ENCODE data around the gene ATP8A2. TPM values are rescaled to one million over a fixed set of nuclear protein-coding genes. Genes with fewer than 3 reads are reported as not detected.

ATP8A2 gene
- total and polyA plus RNA-seq, 2 of the 8 experiments (the other 6 are each of a cell fraction or from before 2014, with no cell fraction given) = 2.4 to 8.3 TPM

GRCh38 chr13:25738342-25739196 lies 366.8 kb downstream of the ATP8A2 start:
- H2BK120ac ChIP-seq (replicated peaks; ENCODE audit: low read depth, low read length) = no peak overlapping the region
- H3K27me3 ChIP-seq (replicated peaks in 1 of 4; ENCODE audit: control insufficient read depth in 3 of 4, extremely low read depth in 1 of 4, insufficient read depth in 3 of 4, low read length in 3 of 4) = no peaks in the 10 kb centered on the region
- H3K18ac ChIP-seq (ENCODE audit: extremely low read depth, low read length) = no peak overlapping the region
- H3K27ac ChIP-seq (ENCODE audit: low read depth, low read length) = no peak overlapping the region
- no peak overlapping the region for H3K4ac ChIP-seq (replicated peaks; ENCODE audit: insufficient read length, low read depth, low read length)
- H3K56ac ChIP-seq (replicated peaks; ENCODE audit: insufficient read length, low read depth, low read length) = no peak overlapping the region
- no peak overlapping the region for H3K14ac ChIP-seq (ENCODE audit: insufficient read length)
- H2AFZ ChIP-seq (ENCODE audit: low read length) = no peak overlapping the region
- H3K36me3 ChIP-seq (ENCODE audit: control insufficient read depth in 2 of 4, insufficient read depth in 4 of 4, low read length in 3 of 4) = no peaks in the 10 kb centered on the region
- no peak overlapping the region for H4K8ac ChIP-seq (ENCODE audit: extremely low read depth, insufficient read depth, low read length)
- H3K23ac ChIP-seq (ENCODE audit: insufficient read length) = no peak overlapping the region
- TF ChIP-seq JUN (IDR thresholded peaks at IDR 0.05; ENCODE audit: low read depth, low read length) (no peak), SP4 (IDR thresholded peaks at IDR 0.05; ENCODE audit: low read length) (no peak), POU5F1 (IDR thresholded peaks at IDR 0.05; ENCODE audit: low read depth, low read length) (no peak), GTF2F1 (IDR thresholded peaks at IDR 0.05; ENCODE audit: borderline replicate concordance, low read depth, low read length) (no peak), BRCA1 (IDR thresholded peaks at IDR 0.05; ENCODE audit: low read depth, low read length) (no peak), EZH2 (IDR thresholded peaks at IDR 0.05; ENCODE audit: low read depth, low read length, severe bottlenecking) (no peak), POLR2A (IDR thresholded peaks at IDR 0.05; ENCODE audit: control extremely low read depth in 1 of 2, low read depth in 2 of 2, low read length in 2 of 2) (no peak), ATF2 (IDR thresholded peaks at IDR 0.05; ENCODE audit: low read length) (no peak), CHD2 (IDR thresholded peaks at IDR 0.05; ENCODE audit: low read length) (no peak), GABPA (IDR thresholded peaks at IDR 0.05; ENCODE audit: borderline replicate concordance, insufficient read depth, low read length) (no peak), FOSL1 (IDR thresholded peaks at IDR 0.05; ENCODE audit: insufficient read depth, low read depth, low read length) (no peak)
- no peaks in the 10 kb centered on the region for H3K79me1 ChIP-seq (ENCODE audit: low read depth, low read length)
- DNase-seq (ENCODE audit: low read depth in 1 of 2, low spot score in 2 of 2) (no peak), FAIRE-seq (no peak)
- no peak overlapping the region for H2BK15ac ChIP-seq (ENCODE audit: low read length)
- no peak overlapping the region for H4K5ac ChIP-seq (ENCODE audit: insufficient read length, low read depth, low read length)
- peaks cover 0 to 3% (median 3%) of the 10 kb centered on the region in 4 experiments; a peak in 3 of 7 replicates for H3K4me1 ChIP-seq (replicated peaks in 1 of 4; ENCODE audit: control insufficient read depth in 3 of 4, insufficient read depth in 4 of 4, low read length in 3 of 4)
- H3K4me3 ChIP-seq (ENCODE audit: extremely low read depth in 1 of 4, insufficient read depth in 2 of 4, low read depth in 3 of 4, low read length in 4 of 4) = no peak overlapping the region
- H2BK20ac ChIP-seq (ENCODE audit: low read length) = no peak overlapping the region
- no peak overlapping the region; the same call in 1 of the 2 replicates for H2BK5ac ChIP-seq (ENCODE audit: low read depth, low read length)
- no peaks in the 10 kb centered on the region for H3K23me2 ChIP-seq (ENCODE audit: low read depth, low read length)
- WGBS, 2 experiments (ENCODE audit: extremely low coverage in 1 of 2, insufficient coverage in 1 of 2, insufficient read length in 1 of 2, insufficient replicate concordance in 2 of 2, low coverage in 1 of 2, low lambda C conversion rate in 2 of 2, missing lambda C conversion rate in 1 of 2) = 87% methylated on average over 4 of the region's 4 CpGs; no CpG with 5 or more reads in 1 of the 2 experiments
- no peak overlapping the region for H2BK12ac ChIP-seq (ENCODE audit: low read depth, low read length)
- no peak overlapping the region for H3K4me2 ChIP-seq (ENCODE audit: insufficient read depth in 1 of 2, low read depth in 2 of 2, low read length in 2 of 2)
- H3K9me3 ChIP-seq (ENCODE audit: insufficient read depth in 2 of 2, low read depth in 1 of 2, low read length in 1 of 2) = no peaks in the 10 kb centered on the region
- H3K9ac ChIP-seq (replicated peaks in 1 of 4; ENCODE audit: extremely low read depth in 1 of 4, low read depth in 3 of 4, low read length in 3 of 4) = no peak overlapping the region
- ChIA-PET POLR2A (ENCODE audit: partially characterized antibody) (no interaction called here), CTCF (ENCODE audit: partially characterized antibody) (interaction anchor here (1.3 kb wide), 1 partner anchor 91 kb away, joined by 4 read pairs; no protein-coding TSS in a partner anchor)
- H4K20me1 ChIP-seq (replicated peaks in 1 of 2; ENCODE audit: control insufficient read depth in 1 of 2, insufficient read depth in 2 of 2, low read length in 2 of 2) = no peaks in the 10 kb centered on the region
- H3K79me2 ChIP-seq (ENCODE audit: control insufficient read depth in 1 of 2, insufficient read depth in 2 of 2, low read length in 2 of 2) = no peaks in the 10 kb centered on the region
- H2AK5ac ChIP-seq (ENCODE audit: low read depth, low read length) = no peak overlapping the region; the same call in 1 of the 2 replicates
- H4K91ac ChIP-seq (replicated peaks; ENCODE audit: insufficient read length, low read length) = no peak overlapping the region

Measured in H1 (cell line).